ENCODE results near the gene TRPM5. TPM values are rescaled to one million over a fixed set of nuclear protein-coding genes. Genes with fewer than 3 reads are reported as not detected.

Gene TRPM5
- total RNA-seq, 4 donors from 2014 or later: 0.21 TPM; not detected in 3

DNA sequence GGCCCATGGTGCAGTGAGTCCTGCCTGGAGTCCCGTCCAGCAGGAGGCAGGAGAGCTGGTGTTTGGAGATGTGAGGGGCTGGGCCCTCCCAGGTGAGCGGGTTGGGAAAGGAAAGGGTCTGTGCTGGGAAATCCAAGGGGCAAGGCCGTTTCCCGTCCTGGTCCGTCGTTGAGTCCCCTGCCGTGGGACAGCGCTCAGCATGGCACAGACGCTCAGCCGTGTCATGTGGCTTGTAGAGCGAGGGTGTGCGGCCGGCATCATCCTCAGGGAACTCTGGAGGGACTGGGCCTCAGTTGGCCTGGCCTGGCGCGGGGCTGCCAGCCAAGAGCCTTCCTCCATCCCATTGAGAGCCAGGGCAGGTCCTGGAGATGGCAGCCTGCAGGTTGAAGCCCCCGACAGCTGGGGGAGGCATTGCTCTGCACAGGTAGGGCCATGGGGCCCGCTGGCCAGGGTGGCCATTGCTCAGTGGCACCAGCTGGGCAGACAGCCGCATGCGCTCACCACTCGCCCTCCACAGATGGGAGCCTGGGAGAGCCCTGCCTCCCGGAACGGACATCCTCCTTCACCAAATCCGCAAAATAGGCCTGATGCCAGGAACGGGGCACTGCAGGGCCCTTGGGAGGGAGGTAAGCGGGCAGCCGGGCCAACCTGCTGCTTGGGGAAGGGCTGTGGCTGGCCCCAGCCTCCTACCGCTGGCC is 29.2 kb upstream of the TRPM5 start:
- intact Hi-C loops (cut with DNase I; ENCODE audit: low total_unique reads): no loop called here
- TF ChIP-seq, protein P1, sequence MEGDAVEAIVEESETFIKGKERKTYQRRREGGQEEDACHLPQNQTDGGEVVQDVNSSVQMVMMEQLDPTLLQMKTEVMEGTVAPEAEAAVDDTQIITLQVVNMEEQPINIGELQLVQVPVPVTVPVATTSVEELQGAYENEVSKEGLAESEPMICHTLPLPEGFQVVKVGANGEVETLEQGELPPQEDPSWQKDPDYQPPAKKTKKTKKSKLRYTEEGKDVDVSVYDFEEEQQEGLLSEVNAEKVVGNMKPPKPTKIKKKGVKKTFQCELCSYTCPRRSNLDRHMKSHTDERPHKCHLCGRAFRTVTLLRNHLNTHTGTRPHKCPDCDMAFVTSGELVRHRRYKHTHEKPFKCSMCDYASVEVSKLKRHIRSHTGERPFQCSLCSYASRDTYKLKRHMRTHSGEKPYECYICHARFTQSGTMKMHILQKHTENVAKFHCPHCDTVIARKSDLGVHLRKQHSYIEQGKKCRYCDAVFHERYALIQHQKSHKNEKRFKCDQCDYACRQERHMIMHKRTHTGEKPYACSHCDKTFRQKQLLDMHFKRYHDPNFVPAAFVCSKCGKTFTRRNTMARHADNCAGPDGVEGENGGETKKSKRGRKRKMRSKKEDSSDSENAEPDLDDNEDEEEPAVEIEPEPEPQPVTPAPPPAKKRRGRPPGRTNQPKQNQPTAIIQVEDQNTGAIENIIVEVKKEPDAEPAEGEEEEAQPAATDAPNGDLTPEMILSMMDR (IDR thresholded peaks at IDR 0.05): no peak
- no peak for TF ChIP-seq POLR2A (IDR thresholded peaks at IDR 0.05)
- Histone ChIP-seq H3K4me3 (no peak overlapping the region), H3K9me3 (no peaks in the 10 kb centered on the region), H3K4me1 (no peaks in the 10 kb centered on the region), H3K27me3 (no peaks in the 10 kb centered on the region), H3K27ac (no peak overlapping the region), H3K36me3 (no peaks in the 10 kb centered on the region)
- no peak for DNase-seq

DNA sequence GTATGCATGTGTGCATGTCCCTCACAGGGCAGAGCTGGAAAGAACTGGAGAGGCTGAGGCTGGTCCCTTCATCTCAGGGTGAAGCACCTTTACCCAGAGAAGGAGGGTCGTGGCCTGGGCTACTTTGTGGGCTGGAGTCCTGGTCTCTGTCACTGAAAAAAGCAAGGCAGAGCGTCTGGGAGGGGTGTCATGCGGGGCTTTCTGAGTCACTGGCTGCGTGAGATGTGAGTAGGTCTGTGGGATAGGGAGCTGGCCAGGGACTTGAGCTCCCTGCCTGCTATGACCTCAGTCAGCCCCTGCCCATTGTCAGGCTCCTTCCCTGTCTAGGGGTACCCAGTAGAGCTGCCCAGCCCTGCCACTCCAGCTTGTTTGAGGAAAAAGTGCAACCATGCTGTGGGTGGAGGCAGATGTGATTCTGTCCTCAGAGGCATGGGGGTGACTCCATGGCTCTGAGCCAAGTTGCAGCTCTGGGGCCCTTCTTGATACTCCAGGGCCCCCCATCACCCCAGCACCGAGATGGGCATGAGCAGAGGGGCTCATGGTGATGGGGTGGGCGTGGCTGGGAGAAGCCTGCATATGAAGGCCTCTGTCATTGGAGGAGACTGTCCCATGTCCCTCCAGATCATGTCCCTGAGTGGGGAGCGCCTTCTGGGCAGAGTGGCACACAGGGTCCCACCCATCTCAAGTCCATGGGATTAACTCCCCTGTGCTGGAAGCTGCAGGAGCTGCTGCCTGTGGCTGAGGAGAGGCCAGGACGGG is 28.3 kb upstream of the TRPM5 start:
- TF ChIP-seq, protein P1 (IDR thresholded peaks at IDR 0.05): no peak
- no peak for TF ChIP-seq POLR2A (IDR thresholded peaks at IDR 0.05)
- Histone ChIP-seq H3K4me3 (no peak overlapping the region), H3K27ac (no peak overlapping the region), H3K4me1 (no peaks in the 10 kb centered on the region), H3K27me3 (no peaks in the 10 kb centered on the region), H3K9me3 (no peaks in the 10 kb centered on the region), H3K36me3 (no peaks in the 10 kb centered on the region)
- DNase-seq: no peak
- intact Hi-C loops (cut with DNase I; ENCODE audit: low total_unique reads): no loop called here

DNA sequence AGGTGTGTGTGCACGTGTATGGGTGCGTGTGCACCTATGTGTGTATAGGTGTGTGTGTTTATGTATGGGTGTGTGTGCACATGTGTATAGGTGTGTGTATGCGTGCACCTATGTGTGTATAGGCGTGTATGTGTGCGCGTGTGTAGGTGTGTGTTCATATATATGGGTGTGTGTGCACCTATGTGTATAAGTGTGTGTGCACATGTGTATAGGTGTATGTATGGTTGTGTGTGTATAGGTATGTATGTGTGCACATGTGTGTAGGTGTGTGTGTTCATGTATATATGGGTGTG is 27.4 kb upstream of the TRPM5 start:
- Histone ChIP-seq H3K9me3 (no peaks in the 10 kb centered on the region), H3K4me3 (no peak overlapping the region), H3K4me1 (no peaks in the 10 kb centered on the region), H3K27me3 (no peaks in the 10 kb centered on the region), H3K36me3 (no peaks in the 10 kb centered on the region), H3K27ac (no peak overlapping the region)
- DNase-seq: no peak
- TF ChIP-seq POLR2A (IDR thresholded peaks at IDR 0.05): no peak
- TF ChIP-seq, protein P1 (IDR thresholded peaks at IDR 0.05): no peak
- intact Hi-C loops (cut with DNase I; ENCODE audit: low total_unique reads): no loop called here

DNA sequence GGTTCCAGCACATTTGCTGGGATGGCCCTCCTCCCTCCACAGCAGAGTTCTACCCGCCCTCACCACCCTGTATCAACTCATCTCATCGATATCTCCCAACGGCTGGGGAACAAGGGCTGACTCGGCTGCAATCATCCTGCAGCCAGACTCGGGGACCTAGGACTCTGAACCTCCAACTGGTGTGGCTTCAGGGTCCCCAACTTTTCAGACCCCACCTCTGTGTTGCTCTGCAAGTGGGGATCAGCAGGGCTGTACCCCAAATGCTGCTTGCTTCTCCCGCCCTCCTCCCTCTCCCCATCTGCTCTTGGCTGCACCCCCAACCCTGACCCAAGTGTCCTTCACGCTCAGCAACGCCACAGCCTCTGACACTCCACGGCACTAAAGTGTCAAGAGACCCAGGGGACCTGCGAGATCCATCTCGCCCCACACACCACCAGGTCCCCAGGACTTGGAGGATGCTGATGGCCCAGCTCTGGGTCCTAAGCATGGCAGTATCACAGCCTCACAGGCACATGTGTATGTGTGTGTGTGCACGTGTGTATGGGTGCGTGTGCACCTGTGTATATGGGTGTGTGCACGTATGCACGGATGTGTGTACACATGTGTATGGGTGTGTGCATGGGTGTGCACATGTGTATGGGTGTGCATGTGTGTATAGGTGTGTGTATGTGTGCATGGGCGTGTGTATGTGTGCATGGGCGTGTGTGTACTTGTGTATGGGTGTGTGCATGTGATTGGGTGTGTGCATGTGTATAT is 26.9 kb upstream of the TRPM5 start:
- Histone ChIP-seq H3K9me3 (no peaks in the 10 kb centered on the region), H3K4me1 (no peaks in the 10 kb centered on the region), H3K36me3 (no peaks in the 10 kb centered on the region), H3K4me3 (no peak overlapping the region), H3K27me3 (no peaks in the 10 kb centered on the region), H3K27ac (no peak overlapping the region)
- DNase-seq: no peak
- TF ChIP-seq POLR2A (IDR thresholded peaks at IDR 0.05): no peak
- intact Hi-C loops (cut with DNase I; ENCODE audit: low total_unique reads): no loop called here

DNA sequence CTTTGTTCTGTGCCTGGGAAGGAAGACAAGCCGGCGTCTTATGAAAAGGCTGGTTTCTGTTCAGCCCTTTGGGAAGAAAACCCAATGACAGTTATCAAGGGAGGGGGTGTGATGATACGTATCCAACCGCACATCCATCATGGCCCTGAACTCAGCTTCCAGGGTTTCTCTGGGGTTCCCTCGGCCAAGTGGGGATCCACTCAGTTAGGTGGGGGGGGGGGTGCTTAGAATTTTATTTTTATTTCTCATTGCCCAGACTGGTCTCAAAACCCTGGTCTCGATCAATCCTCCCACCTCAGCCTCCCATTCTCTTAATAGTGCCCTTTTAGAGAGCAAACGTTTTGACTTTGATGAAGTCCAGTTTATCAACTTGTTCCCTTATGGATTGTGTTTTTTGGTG is 26.2 kb upstream of the TRPM5 start:
- Histone ChIP-seq H3K36me3 (no peaks in the 10 kb centered on the region), H3K4me1 (no peaks in the 10 kb centered on the region), H3K4me3 (no peak overlapping the region), H3K27ac (no peak overlapping the region), H3K9me3 (no peaks in the 10 kb centered on the region), H3K27me3 (no peaks in the 10 kb centered on the region)
- TF ChIP-seq, protein P1 (IDR thresholded peaks at IDR 0.05): no peak
- TF ChIP-seq POLR2A (IDR thresholded peaks at IDR 0.05): no peak
- no peak for DNase-seq
- intact Hi-C loops (cut with DNase I; ENCODE audit: low total_unique reads): no loop called here

Measured in uterus (tissue), 4 donors.